NCI-H1092 (cell line): ENCODE measurements around the gene FMN1.

ENCODE experiments used
- DNase-seq: peaks from one replicate; lab custom pipeline; 2025; lab: John Stamatoyannopoulos, UW

FMN1 gene

GRCh38 chr15:32885713-32886112 is 308.8 kb downstream of the FMN1 start:
- no peak for DNase-seq

- no peak for DNase-seq
Observed at GRCh38 chr15:32884146-32884545, 310.4 kb downstream of the FMN1 start.

- no peak for DNase-seq
Observed at GRCh38 chr15:32882955-32883354, 311.6 kb downstream of the FMN1 start.

GRCh38 chr15:32881528-32881927 is 313.0 kb downstream of the FMN1 start:
- no peak for DNase-seq

- no peak for DNase-seq
Observed at GRCh38 chr15:32880642-32881041, 313.9 kb downstream of the FMN1 start.

GRCh38 chr15:32879980-32880379 is 314.5 kb downstream of the FMN1 start:
- no peak for DNase-seq

- no peak for DNase-seq
Observed at GRCh38 chr15:32878869-32879805, 315.4 kb downstream of the FMN1 start.

GRCh38 chr15:32878342-32878741 is 316.2 kb downstream of the FMN1 start:
- no peak for DNase-seq

GRCh38 chr15:32877252-32878019 is 317.1 kb downstream of the FMN1 start:
- DNase-seq = no peak

- no peak for DNase-seq
Observed at GRCh38 chr15:32873284-32874114, 321.0 kb downstream of the FMN1 start.

- no peak for DNase-seq
Observed at GRCh38 chr15:32872621-32873283, 321.8 kb downstream of the FMN1 start.

GRCh38 chr15:32871883-32872282 is 322.6 kb downstream of the FMN1 start:
- no peak for DNase-seq

- no peak for DNase-seq
Observed at GRCh38 chr15:32870240-32871033, 324.1 kb downstream of the FMN1 start.

- no peak for DNase-seq
Observed at GRCh38 chr15:32869776-32870175, 324.7 kb downstream of the FMN1 start.

GRCh38 chr15:32867313-32867626 is 327.2 kb downstream of the FMN1 start:
- no peak for DNase-seq

GRCh38 chr15:32866454-32867312 is 327.8 kb downstream of the FMN1 start:
- no peak for DNase-seq

GRCh38 chr15:32864841-32865240 is 329.7 kb downstream of the FMN1 start:
- DNase-seq = no peak

- no peak for DNase-seq
Observed at GRCh38 chr15:32864051-32864450, 330.5 kb downstream of the FMN1 start.

GRCh38 chr15:32861761-32862160 is 332.8 kb downstream of the FMN1 start:
- no peak for DNase-seq

GRCh38 chr15:32861174-32861573 is 333.3 kb downstream of the FMN1 start:
- DNase-seq = no peak
